ENCODE data around the gene CD84.

DNA sequence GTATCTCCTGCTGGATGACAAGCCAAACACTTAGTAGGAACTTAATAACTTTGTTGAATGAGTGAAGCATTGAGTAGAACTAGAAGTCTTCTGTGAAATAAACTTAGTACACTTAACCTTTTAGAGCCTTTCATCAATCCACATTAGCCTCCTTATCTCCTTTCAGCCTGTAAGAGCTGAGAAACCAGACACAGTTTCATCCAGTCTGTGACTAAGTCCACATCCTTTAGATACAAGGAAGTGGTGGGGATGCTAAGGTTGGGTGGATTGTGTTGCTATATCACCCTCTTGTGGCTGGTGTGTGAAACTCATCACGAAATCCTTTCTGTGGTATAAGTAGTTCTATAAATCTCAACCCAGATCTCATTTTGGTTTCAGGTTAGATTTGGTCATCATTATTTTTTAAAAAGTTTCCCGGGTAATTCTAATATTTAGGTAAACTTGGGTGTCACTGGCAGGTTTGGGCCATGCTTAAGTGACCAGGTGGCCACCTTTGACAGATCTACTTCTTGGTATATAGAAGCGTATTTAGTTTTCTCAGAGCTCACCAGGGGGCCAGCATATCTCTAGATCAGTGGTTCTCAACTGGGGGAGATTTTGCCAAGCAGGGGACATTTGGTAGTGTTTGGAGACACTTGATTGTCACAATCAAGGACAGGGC, 27.8 kb upstream of the CD84 start:
- TF ChIP-seq, protein P1, sequence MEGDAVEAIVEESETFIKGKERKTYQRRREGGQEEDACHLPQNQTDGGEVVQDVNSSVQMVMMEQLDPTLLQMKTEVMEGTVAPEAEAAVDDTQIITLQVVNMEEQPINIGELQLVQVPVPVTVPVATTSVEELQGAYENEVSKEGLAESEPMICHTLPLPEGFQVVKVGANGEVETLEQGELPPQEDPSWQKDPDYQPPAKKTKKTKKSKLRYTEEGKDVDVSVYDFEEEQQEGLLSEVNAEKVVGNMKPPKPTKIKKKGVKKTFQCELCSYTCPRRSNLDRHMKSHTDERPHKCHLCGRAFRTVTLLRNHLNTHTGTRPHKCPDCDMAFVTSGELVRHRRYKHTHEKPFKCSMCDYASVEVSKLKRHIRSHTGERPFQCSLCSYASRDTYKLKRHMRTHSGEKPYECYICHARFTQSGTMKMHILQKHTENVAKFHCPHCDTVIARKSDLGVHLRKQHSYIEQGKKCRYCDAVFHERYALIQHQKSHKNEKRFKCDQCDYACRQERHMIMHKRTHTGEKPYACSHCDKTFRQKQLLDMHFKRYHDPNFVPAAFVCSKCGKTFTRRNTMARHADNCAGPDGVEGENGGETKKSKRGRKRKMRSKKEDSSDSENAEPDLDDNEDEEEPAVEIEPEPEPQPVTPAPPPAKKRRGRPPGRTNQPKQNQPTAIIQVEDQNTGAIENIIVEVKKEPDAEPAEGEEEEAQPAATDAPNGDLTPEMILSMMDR (IDR thresholded peaks at IDR 0.05; ENCODE audit: borderline replicate concordance, extremely low read depth, low read length, poor library complexity, severe bottlenecking) = peak; percentile 90
- TF ChIP-seq EZH2 (IDR thresholded peaks at IDR 0.05; ENCODE audit: borderline replicate concordance, low read depth, low read length, severe bottlenecking) = no peak
